RWPE2 (cell line): ENCODE measurements around the gene TULP4.

Source experiments
- ATAC-seq: fragments of 200-7000 bp; cut with Tn5 transposase; 3 replicates; pipeline ENCODE4 v1.9.1; 2021; ENCODE audit warnings: low read depth
- DNase-seq: peaks from one replicate; pipeline ENCODE4 v3.0.0-alpha.2; 2020; ENCODE audit warnings: low spot score
- H3K27ac ChIP-seq: fragments of 450-650 bp; 2 replicates; pipeline ENCODE4 v1.5.1; 2017; ENCODE audit warnings: mild to moderate bottlenecking; ENCODE audit not compliant: poor library complexity, severe bottlenecking
- H3K27me3 ChIP-seq: fragments of 250-450 bp; sonication (Bioruptor Pico); 2 replicates; pipeline ENCODE4 v1.5.1; 2021; ENCODE audit warnings: mild to moderate bottlenecking, moderate library complexity; ENCODE audit not compliant: insufficient read depth, poor library complexity, severe bottlenecking
- H3K36me3 ChIP-seq: fragments of 250-450 bp; sonication (Bioruptor Pico); 2 replicates; pipeline ENCODE4 v1.5.1; 2020; ENCODE audit warnings: low read depth, mild to moderate bottlenecking, moderate library complexity
- H3K4me1 ChIP-seq: fragments of 250-450 bp; sonication (Bioruptor Pico); 2 replicates; pipeline ENCODE4 v1.5.1; 2021; ENCODE audit warnings: mild to moderate bottlenecking, moderate library complexity; ENCODE audit not compliant: insufficient read depth, poor library complexity, severe bottlenecking
- H3K4me3 ChIP-seq: fragments of 250-450 bp; sonication (Bioruptor Pico); 2 replicates; pipeline ENCODE4 v1.5.1; 2021; ENCODE audit warnings: mild to moderate bottlenecking, moderate library complexity; ENCODE audit not compliant: severe bottlenecking
- H3K9me3 ChIP-seq: fragments of 250-450 bp; sonication (Bioruptor Pico); 2 replicates; pipeline ENCODE4 v1.5.1; 2021; ENCODE audit warnings: mild to moderate bottlenecking, moderate library complexity; ENCODE audit not compliant: severe bottlenecking
- CTCF ChIP-seq: fragments of 450-650 bp; IDR thresholded peaks from one replicate; pipeline ENCODE4 v1.5.1; 2017; ENCODE audit warnings: mild to moderate bottlenecking, moderate library complexity; ENCODE audit not compliant: poor library complexity, severe bottlenecking

The TULP4 gene

DNA sequence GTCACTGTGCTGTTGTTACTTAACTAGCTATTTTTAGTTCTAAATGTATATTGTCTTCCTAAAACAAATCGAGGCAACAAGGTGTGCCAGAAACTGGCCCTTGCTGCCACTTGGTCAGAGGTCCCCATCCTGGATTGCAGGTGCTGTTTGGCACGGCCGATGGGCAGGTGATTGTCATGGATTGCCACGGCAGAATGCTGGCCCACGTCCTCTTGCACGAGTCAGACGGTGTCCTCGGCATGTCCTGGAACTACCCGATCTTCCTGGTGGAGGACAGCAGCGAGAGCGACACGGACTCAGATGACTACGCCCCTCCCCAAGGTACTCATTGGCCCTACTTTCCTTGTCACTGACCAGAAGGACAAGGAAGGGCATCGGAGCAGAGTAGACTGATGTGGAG, 136.6 kb downstream of the TULP4 start:
- H3K27me3 ChIP-seq = no peaks in the 10 kb centered on the region
- H3K36me3 ChIP-seq = peaks cover 4% of the 10 kb centered on the region
- peaks cover 8% of the 10 kb centered on the region for H3K4me1 ChIP-seq
- H3K27ac ChIP-seq = no peak overlapping the region
- DNase-seq (no peak), ATAC-seq (no peak)
- H3K9me3 ChIP-seq = no peaks in the 10 kb centered on the region
- no peak overlapping the region for H3K4me3 ChIP-seq
- TF ChIP-seq CTCF = no peak

GRCh38 chr6:158452191-158452590, 139.9 kb downstream of the TULP4 start:
- H3K27me3 ChIP-seq = no peaks in the 10 kb centered on the region
- no peaks in the 10 kb centered on the region for H3K9me3 ChIP-seq
- ATAC-seq (peak; percentile 74), DNase-seq (no peak)
- H3K4me3 ChIP-seq = no peak overlapping the region
- no peak overlapping the region for H3K27ac ChIP-seq
- H3K4me1 ChIP-seq = peaks cover 8% of the 10 kb centered on the region
- no peaks in the 10 kb centered on the region; the same call in none of the 2 replicates for H3K36me3 ChIP-seq
- no peak for TF ChIP-seq CTCF

DNA sequence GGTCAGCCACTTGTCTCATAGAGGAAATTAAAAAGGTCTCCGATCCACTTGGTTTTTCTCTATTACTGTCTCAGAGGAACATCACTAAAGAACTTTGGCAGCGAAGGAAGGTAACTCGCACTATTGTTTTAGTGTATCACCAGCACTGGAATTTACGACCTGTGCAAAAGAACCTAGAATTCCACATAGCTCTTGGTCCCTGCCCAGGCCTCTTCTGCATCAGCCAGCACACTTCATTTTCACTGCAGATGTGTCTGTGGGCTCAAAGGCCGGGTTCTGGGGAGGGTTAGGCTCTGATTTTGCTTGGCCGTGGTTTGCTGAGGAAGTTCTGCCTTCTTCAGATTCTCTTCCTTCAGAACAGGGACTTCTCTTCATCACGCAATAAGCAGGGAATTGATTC, 144.9 kb downstream of the TULP4 start:
- no peaks in the 10 kb centered on the region for H3K9me3 ChIP-seq
- DNase-seq (no peak), ATAC-seq (no peak)

GRCh38 chr6:158457616-158458278, 145.5 kb downstream of the TULP4 start:
- H3K4me3 ChIP-seq = no peak overlapping the region
- H3K27ac ChIP-seq = no peak overlapping the region
- TF ChIP-seq CTCF = no peak
- ATAC-seq = peak; percentile 71; the same call in 2 of the 3 replicates
- peaks cover 7% of the 10 kb centered on the region for H3K36me3 ChIP-seq
- peaks cover 16% of the 10 kb centered on the region for H3K4me1 ChIP-seq
- H3K9me3 ChIP-seq = no peaks in the 10 kb centered on the region
- H3K27me3 ChIP-seq = no peaks in the 10 kb centered on the region
- no peak for DNase-seq

More for the DNA sequence above, 144.9 kb downstream of the TULP4 start:
- Histone ChIP-seq H3K36me3 (peaks cover 7% of the 10 kb centered on the region), H3K27me3 (no peaks in the 10 kb centered on the region), H3K4me3 (no peak overlapping the region), H3K4me1 (peaks cover 17% of the 10 kb centered on the region), H3K27ac (no peak overlapping the region)
- no peak for TF ChIP-seq CTCF

GRCh38 chr6:158459726-158460125, 147.5 kb downstream of the TULP4 start:
- Histone ChIP-seq H3K27me3 (no peaks in the 10 kb centered on the region), H3K36me3 (peaks cover 21% of the 10 kb centered on the region), H3K4me3 (no peak overlapping the region), H3K4me1 (peaks cover 16% of the 10 kb centered on the region), H3K9me3 (no peaks in the 10 kb centered on the region), H3K27ac (peak overlapping the region; percentile 16)
- no peak for ATAC-seq
- DNase-seq = no peak
- TF ChIP-seq CTCF = no peak
